DND-41 (cell line): ENCODE measurements around the gene RHBDF1.

ENCODE experiments used
- EZH2 ChIP-seq: IDR thresholded peaks from 3 replicates; pipeline ENCODE4 v1.6.1; 2012; ENCODE audit warnings: borderline replicate concordance, low read depth, mild to moderate bottlenecking, moderate library complexity, low read length, inconsistent platforms; ENCODE audit not compliant: severe bottlenecking
- TF ChIP-seq, protein P1 (sequence below): IDR thresholded peaks from 2 replicates; pipeline ENCODE4 v1.5.1; 2012; ENCODE audit warnings: borderline replicate concordance, low read length, moderate library complexity, mild to moderate bottlenecking; ENCODE audit not compliant: poor library complexity, severe bottlenecking; ENCODE audit errors: extremely low read depth

DNA sequence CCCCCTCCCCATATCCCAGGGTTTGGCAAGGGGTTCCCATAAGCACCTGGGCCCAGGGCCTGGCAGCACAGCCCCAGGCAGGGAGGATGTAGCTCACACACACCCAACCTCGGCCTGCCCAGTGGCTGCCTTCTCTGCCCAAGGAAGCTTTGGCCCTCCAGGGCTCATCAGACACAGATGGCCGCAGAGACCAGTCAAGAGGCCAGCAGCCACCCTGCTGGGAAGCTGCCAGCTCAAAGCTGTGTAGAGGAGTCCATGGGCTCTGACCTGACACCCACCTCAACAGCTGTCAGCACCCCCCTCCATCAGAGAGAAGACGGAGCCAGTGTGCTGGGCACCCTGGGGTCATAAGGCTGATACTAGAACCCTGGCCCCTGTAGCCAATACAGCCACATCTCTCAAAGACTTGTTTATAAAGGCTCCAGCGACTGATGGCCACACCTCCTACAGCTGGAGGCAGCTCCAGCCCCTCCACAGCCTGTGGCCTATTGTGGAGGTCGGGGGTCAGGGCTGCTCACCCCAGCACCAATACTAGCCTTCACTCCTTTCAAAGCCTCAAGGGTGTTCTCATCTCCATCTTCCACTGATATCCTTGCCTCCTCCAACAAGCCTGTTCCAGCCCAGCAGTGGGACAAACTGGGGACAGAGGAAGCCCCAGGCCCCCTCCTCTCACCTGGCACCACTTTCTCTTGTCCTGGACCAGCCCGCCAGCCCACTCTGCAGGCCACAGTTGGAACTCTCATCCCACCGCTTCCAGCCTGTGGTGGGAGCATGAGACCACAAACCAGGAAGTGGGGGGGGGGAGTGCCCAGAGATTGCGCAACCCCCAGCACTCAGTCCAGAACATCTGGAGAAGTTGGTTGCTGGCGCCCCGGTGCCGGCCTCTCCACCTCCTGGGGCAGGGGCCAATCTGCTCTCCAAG is 3.4 kb upstream of the RHBDF1 start:
- TF ChIP-seq, protein P1, sequence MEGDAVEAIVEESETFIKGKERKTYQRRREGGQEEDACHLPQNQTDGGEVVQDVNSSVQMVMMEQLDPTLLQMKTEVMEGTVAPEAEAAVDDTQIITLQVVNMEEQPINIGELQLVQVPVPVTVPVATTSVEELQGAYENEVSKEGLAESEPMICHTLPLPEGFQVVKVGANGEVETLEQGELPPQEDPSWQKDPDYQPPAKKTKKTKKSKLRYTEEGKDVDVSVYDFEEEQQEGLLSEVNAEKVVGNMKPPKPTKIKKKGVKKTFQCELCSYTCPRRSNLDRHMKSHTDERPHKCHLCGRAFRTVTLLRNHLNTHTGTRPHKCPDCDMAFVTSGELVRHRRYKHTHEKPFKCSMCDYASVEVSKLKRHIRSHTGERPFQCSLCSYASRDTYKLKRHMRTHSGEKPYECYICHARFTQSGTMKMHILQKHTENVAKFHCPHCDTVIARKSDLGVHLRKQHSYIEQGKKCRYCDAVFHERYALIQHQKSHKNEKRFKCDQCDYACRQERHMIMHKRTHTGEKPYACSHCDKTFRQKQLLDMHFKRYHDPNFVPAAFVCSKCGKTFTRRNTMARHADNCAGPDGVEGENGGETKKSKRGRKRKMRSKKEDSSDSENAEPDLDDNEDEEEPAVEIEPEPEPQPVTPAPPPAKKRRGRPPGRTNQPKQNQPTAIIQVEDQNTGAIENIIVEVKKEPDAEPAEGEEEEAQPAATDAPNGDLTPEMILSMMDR: peak; percentile 70
- no peak for TF ChIP-seq EZH2
